CD4-positive, alpha-beta T cell treated with Interleukin-6 at 100 ng/mL for 8 hours (primary cell): Measurements from ENCODE around the gene JAKMIP3.

Source experiments
- DNase-seq: peaks from one replicate; pipeline ENCODE4 v3.0.0-alpha.2; 2020; ENCODE audit warnings: mixed read lengths, low spot score

The JAKMIP3 gene

DNA sequence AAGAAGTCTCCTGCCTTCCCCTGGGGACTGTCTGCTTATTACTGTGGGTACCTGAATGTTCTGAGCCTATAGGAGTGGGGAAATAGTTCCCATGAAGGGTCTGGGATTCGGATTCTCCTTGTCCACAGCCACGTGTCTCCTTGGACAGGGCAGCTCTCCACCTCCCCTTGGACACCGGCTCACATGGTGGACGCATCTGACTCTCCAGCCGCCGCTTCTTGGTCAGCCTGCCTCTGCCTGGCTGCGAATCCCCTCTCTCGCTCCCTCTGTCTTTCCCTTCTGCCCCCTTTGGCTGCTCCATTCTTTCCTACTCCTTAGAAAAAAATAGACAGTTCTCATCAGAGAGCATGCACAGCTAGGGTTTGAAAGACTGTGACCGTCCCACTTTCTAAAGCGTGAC lies 46.9 kb downstream of the JAKMIP3 start:
- DNase-seq = no peak

DNA sequence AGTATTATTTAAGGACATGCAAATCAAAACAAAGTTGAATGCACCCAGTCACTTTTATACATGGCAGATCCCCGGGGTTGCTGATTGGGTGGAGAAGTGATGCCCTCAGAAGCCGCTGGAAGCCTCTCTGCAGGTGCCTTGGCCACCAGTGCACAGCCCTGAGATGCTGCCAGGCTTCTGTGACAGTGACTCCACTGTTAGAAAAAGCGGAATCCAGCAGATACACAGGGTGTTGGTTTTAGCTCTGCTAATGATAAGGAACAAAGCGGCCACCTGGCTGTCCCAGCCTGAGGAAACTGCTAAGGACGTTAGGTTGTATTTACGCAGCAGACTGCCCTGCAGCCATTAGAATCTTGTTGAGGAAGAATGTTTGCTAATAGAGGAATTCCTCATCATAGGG lies 47.5 kb downstream of the JAKMIP3 start:
- no peak for DNase-seq

DNA sequence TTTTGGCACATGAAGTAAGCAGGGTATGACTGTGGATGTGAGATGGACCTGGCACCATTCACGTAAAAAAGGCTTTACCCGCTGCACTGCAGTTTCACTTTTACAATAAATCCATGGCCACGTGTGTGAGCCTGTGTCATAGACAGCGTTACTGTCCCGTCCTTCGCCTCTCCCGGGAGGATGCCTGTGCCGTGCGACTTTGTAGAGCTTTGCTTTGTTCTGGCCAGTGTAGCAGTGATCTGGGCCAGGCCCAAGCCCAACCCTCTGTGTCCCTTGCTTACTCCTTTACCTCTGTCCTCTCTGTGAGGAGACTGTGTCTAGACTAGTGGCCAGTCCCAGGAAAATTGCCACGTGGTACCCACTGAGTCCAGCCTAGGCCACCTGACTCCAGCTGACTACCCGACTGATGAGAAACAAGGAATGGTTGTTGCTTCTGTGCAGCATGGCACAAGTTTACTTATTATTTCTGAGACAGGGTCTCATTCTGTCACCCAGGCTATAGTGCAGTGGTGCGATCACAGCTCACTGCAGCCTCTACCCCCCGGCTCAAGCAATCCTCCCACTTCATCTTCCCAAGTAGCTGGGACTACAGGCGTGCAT lies 48.1 kb downstream of the JAKMIP3 start:
- DNase-seq = no peak

DNA sequence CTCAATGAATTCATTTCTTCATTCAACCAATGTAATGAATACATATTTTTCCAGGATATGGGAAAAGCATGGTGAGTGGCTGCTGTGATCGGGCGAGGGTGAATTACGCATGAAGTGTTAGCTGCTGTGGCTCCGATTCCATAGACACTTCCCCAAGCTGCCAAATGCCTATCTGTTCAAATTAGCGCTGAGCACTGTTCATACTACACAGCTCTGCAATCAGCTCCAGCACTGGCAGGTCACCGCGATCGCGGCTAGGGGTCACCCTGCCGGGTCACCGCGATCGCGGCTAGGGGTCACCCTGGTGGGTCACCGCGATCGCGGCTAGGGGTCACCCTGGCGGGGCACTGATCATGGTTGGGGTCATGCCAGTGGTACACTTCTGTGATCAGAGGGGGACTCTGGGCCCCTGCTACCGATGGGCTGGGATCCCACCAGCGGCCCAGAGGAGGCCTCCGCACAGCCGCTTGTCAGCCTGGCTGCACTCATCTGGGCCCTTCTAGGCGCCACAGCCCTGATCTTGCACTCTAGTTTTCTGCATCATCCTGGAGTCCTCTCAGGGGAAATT lies 49.3 kb downstream of the JAKMIP3 start:
- no peak for DNase-seq
